Fibroblast of peridontal ligament (primary cell): Measurements from ENCODE around the gene CALML6.
A peak's percentile ranks its signal among the peaks of the same experiment; 100 is the strongest.

Experiments
- DNase-seq: peaks from one replicate; pipeline ENCODE4 v3.0.0-alpha.2; 2010; ENCODE audit errors: extremely low read depth

Gene CALML6

DNA sequence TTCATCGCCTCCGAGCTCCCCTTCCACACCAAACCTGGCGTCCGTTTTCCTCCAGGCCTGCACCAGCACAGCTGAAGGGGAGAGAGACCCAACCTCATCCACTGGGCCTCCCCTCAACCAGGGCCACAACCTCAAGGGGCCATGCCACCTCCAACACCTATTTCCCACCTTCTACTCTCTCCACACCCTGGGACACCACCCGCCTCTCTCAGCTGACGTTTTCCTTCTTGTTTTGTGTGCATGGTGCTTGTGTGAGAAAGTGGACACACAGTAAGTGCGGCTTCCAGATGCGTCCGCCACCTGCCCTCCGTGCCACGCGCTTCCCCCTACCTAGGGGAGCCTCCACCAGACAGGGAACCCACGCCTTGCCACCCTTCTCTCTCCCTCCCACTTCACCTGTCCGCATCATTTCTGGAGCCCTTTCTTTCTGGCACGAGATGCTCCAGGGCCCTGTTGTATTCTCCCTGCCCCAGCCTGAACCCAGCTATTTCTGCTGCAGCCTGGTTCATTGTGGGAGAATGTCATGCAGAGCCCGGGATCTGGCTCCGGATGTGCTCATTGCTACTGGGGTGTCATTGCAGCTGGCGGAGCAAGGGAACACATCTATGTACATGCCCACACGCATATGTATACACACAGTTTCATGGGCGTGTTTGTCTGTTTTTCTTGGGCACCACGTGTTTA is 22.8 kb upstream of the CALML6 start:
- no peak for DNase-seq

GRCh38 chr1:1892763-1893120 is 22.3 kb upstream of the CALML6 start:
- DNase-seq: no peak

- DNase-seq: no peak
These were observed 21.6 kb upstream of the CALML6 start for GRCh38 chr1:1893291-1893985.

- no peak for DNase-seq
These were observed 21.1 kb upstream of the CALML6 start for GRCh38 chr1:1893997-1894353.

- DNase-seq: no peak
These were observed 20.6 kb upstream of the CALML6 start for GRCh38 chr1:1894354-1895059.

DNA sequence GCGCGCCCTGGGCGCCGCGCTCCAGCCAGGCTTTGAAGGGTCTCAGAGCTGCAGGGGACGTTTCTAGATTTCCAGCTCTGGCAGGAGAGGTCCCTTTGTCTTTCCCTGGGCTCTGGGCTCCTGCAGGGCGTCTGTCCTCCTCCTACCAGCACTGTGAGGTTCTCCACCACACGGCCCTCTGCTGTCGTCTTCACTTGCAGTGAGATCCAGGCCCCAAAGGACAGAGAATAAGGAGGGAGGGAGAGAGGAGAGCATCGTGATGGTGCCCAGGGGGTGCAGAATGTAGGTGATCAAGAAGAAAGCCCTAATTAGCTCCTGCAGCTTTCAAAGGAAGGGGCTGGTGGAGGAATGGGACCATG is 20.0 kb upstream of the CALML6 start:
- no peak for DNase-seq

GRCh38 chr1:1895456-1896336 is 19.4 kb upstream of the CALML6 start:
- DNase-seq: no peak

DNA sequence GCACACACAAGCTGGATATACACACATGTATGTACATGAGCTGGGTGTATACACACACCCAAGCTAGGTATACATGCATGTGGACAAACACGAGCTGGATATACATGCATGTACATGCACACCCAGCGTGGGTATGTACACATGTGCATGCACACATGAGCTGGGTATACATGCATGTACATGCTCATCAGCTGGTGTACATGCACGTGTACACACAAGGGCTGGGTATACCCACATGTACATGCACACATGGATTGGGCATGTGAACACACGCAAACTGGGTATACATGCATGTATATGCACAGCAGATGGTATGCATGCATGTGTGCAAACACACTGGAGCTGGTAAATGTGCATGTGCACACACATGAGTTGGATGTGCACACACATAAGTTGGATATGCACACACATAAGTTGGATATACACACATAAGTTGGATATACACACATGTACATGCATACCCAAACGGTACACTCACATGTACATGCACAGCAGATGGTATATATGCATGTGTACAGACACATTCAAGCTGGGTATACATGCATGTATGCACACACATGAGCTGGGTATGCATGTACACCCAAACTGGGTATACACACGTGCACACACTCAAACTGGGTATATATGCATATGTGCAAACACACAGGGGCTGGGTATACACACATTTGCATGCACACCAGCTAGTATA is 16.7 kb upstream of the CALML6 start:
- DNase-seq: no peak

DNA sequence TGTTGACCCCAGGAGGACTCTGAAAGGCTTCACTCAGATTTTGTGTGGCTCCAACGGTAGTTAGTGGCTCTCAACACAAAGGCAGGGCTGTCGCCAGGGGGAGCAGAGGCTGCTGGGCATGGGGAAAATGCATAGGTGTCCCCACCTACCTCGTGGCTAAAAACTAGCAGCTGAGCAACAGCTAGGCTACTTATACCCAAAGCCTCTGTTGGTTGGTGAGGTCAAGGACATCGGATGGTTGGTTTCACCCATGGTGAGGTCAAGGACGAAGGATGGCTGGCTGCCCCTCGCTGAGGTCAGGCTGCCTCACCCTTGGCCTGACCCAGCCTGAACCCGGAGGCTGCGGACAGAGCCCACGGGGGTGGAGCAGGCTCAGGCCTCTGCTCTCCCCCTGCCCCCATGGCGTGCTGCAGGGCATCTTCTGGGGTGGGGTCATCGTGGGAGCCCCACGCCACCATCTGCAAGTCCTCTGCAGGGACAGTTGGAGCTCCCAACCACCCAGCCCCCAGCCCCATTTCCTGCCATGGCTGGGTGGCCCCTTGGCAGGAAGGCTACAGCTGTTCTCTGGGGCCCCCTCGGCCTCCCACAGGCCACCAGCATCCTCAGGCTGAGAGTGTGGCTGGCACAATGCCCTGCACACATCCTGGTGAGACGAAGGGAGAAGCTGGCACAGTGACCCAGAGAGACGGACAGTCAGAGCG is 15.6 kb upstream of the CALML6 start:
- DNase-seq: no peak

DNA sequence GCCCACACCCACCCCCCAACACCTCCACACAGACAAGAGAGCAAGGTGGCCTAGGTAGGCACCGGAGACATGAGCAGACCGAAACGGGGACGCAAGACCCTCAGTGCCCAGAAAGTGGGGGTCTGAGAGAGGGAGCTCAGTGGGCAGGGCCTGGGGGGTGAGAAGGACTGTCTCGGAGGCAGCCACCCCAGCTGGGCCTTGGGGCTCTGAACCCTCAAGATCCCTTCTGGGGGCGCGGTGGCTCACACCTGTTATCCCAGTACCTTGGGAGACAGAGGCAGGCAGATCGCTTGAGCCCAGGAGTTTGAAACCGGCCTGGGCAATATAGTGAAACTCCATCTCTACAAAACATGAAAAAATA is 15.1 kb upstream of the CALML6 start:
- DNase-seq: no peak

DNA sequence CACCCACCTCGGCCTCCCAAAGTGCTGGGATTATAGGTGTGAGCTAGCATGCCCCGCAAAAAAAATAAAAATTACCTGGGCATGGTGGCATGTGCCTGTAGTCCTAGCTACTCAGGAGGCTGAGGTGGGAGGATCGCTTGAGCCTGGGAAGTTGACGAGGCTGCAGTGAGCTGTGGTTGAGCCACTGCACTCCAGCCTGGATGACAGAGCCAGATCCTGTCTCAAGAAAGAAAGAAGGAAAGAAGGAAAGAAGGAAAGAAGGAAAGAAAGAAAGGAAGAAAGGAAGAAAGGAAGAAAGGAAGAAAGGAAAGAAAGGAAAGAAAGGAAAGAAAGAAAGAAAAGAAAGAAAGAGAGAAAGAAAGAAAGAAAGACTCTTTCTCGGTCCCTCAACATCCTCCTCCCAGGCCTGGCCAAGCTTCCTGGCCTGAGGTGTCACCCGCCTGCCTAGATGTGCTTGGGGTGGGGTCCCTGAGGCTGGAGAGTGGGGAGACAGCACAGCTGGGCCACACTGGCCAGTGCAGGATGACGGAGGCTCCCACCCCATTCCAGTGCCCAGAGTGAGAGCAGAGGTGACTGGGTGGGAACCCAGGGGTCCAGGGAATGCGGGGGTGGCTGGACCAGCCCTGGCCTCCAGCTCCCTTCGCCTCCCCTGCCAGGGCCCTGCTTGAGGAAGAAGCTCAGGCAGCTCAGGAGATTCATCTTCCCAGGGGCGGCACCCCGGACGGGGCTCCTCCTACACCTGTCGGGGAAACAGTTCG is 14.0 kb upstream of the CALML6 start:
- DNase-seq: no peak

DNA sequence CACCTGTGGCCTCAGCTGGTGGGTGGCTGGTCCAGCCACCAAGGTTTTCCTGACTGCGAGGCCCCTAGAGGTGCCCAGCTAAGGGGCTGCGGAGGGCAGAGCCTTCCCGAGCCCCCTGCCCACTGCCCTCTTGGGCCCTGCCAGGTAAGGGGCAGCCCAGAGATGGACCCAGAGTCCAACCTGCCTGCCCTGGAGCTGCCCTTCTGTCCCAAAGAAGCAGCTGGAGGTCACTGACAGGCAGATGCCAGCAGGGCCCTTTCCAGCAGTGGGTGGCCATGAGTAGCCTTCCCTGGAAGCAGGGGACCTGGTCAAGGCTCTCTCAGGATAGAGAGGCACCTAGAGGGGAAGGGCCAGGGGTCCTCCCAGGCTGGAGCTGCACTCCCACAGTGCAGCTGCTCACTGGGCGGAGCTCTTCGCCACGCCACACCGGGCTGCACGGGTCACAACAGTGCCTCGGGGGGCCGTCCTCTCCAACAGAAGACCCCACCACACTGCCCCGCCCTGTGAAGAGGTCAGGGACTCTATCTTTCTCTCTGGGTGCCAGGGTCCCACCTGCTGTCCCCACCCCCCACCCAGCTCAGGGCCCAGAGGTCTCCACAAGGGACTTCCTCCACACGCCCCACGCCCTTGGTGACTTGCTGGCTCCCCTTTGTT is 13.3 kb upstream of the CALML6 start:
- DNase-seq: no peak

- no peak for DNase-seq
These were observed 11.8 kb upstream of the CALML6 start for GRCh38 chr1:1903224-1903623.

- DNase-seq: peak; percentile 73
These were observed 8.6 kb upstream of the CALML6 start for GRCh38 chr1:1906185-1907097.

DNA sequence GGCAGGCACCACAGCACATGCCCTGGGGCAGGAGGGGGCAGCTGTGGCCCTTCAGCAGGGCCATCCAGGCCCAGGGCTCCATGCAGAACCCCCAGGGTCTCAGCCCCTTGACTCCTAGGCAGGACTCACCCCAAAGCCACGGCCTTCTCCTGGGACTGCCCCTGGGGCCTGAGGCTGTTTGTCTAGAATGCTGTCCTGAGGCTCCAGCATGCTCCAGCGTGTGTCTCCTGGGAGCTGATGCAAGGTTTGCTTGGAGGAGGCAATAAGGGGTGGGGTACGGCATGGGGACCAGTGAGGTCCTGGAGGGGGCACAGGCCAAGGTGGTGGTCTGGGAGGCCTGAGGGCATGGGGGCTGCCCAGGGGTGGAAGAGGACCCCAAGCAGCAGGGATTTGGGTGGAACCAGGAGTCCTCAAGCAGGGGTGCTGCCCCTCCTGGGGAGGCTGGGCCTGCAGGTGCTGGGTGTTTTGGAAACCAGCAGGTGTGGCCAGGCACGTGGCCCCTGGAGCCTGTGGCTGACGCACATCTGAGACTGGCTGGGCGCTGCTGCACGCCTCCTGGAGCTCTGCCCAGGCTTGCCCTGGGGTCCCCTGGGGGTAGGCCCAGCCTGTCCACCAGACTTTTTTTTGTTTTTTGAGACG is 7.8 kb upstream of the CALML6 start:
- DNase-seq: no peak

GRCh38 chr1:1908506-1908791 is 6.6 kb upstream of the CALML6 start:
- DNase-seq: no peak

GRCh38 chr1:1910033-1910465 is 5.0 kb upstream of the CALML6 start:
- no peak for DNase-seq

DNA sequence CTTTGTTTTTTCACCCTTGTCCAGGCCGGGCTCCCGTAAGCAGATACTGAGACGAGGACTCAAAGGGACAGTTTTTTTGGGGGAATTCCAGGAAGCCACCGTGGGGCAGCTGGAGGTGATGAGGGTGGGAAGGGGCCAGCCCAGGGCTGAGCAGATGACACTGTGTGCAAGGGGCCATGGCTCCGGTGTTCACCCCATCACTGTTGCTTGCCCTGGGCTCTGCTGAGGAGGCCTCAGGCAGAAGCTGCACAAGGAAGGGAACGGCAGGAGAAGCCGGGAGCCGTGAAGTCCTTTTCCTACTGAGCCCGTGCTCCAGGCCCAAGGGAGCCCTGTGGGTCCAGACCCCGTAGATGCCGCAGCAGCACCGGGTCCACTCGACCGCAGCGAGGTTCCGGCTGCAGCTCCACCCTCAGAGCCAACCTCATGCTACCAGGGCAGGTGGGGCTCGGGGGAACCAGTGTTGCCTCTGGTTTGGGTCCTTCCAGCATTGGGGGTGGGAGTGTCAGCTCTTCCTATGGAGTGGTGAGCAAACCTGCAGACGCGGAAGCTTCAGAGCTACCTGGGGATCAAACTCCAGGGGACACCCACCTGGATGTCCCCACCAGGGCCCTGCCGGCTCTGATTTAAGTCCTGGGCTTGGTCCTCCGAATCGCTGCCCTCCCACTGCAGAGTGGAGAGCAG is 4.3 kb upstream of the CALML6 start:
- DNase-seq: no peak
